IMR-90 (cell line): ENCODE measurements around the gene AQP12A. TPM values are rescaled to one million over a fixed set of nuclear protein-coding genes. Genes with fewer than 3 reads are reported as not detected.

ENCODE experiments used
- ATAC-seq: fragments of 200-7000 bp; cut with Tn5 transposase; 2 replicates; pipeline ENCODE4 v1.9.1; 2020; ENCODE audit warnings: low read depth, mild to moderate bottlenecking, moderate library complexity
- BruUV-seq: library from RNA; stranded (reverse); fragments of 400-500 nt; replicated peaks from 2 replicates; lab custom pipeline; 2021; lab: Mats Ljungman, UMichigan
- CTCF ChIA-PET: fragments of 300-600 bp; formaldehyde crosslinking; extraction: SDS; loops from one replicate; lab custom pipeline; 2021; ENCODE audit warnings: antibody characterized with exemption; lab: Yijun Ruan, JAX
- POLR2A ChIA-PET: fragments of 300-600 bp; sonication (Branson Sonifier 250); formaldehyde crosslinking; loops from one replicate; lab custom pipeline; 2022; ENCODE audit warnings: antibody characterized with exemption; ENCODE audit not compliant: unreplicated experiment; lab: Charles Lee
- DNase-seq: peaks from one replicate; pipeline ENCODE4 v3.0.0; 2013
- H2AFZ ChIP-seq: replicated peaks from 2 replicates; pipeline ENCODE3; 2013; ENCODE audit warnings: low read length, mild to moderate bottlenecking; ENCODE audit not compliant: poor library complexity
- H2AK5ac ChIP-seq: 2 replicates; pipeline ENCODE4 v1.6.1; 2013; ENCODE audit warnings: low read depth, low read length, inconsistent platforms
- H2AK9ac ChIP-seq: replicated peaks from 2 replicates; pipeline ENCODE3; 2013; ENCODE audit warnings: mild to moderate bottlenecking, low read depth, low read length, moderate library complexity; ENCODE audit not compliant: poor library complexity
- H2BK120ac ChIP-seq: 2 replicates; pipeline ENCODE4 v1.6.1; 2013; ENCODE audit warnings: low read depth, low read length, inconsistent platforms
- H2BK15ac ChIP-seq: 3 replicates; pipeline ENCODE4 v1.6.1; 2013; ENCODE audit warnings: low read depth, low read length, inconsistent platforms
- H2BK20ac ChIP-seq: 2 replicates; pipeline ENCODE4 v1.6.1; 2013; ENCODE audit warnings: low read depth, mild to moderate bottlenecking, inconsistent platforms, low read length, moderate library complexity
- H2BK5ac ChIP-seq: 2 replicates; pipeline ENCODE4 v1.6.1; 2013; ENCODE audit warnings: mild to moderate bottlenecking, low read depth, low read length, inconsistent platforms; ENCODE audit not compliant: poor library complexity, severe bottlenecking
- H3K14ac ChIP-seq: replicated peaks from 2 replicates; pipeline ENCODE4 v1.6.1; 2013; ENCODE audit warnings: low read depth, low read length, inconsistent platforms
- H3K18ac ChIP-seq: 2 replicates; pipeline ENCODE4 v1.6.1; 2013; ENCODE audit warnings: low read depth, low read length, control low read depth
- H3K23ac ChIP-seq: 2 replicates; pipeline ENCODE4 v1.6.1; 2013; ENCODE audit warnings: low read depth, low read length, inconsistent platforms
- H3K27ac ChIP-seq: 2 replicates; pipeline ENCODE4 v1.5.1; 2013; ENCODE audit warnings: mild to moderate bottlenecking, control low read depth, low read length; ENCODE audit not compliant: insufficient read depth
- H3K27me3 ChIP-seq: 2 replicates; pipeline ENCODE4 v1.6.1; 2013; ENCODE audit warnings: low read length; ENCODE audit not compliant: control insufficient read depth, insufficient read depth
- H3K36me3 ChIP-seq: 2 replicates; pipeline ENCODE4 v1.6.1; 2013; ENCODE audit warnings: low read length, mixed read lengths; ENCODE audit not compliant: control insufficient read depth, insufficient read depth
- H3K4ac ChIP-seq: 2 replicates; pipeline ENCODE4 v1.6.1; 2013; ENCODE audit warnings: low read depth, low read length, inconsistent platforms
- H3K4me1 ChIP-seq: 2 replicates; pipeline ENCODE4 v1.6.1; 2013; ENCODE audit warnings: low read length, mixed read lengths; ENCODE audit not compliant: control insufficient read depth, insufficient read depth
- H3K4me2 ChIP-seq: 2 replicates; pipeline ENCODE4 v1.6.1; 2013; ENCODE audit warnings: low read depth, mild to moderate bottlenecking, control low read depth, low read length, moderate library complexity
- H3K4me3 ChIP-seq: 2 replicates; pipeline ENCODE4 v1.5.1; 2013; ENCODE audit warnings: low read depth, mild to moderate bottlenecking, control low read depth, low read length, moderate library complexity; ENCODE audit not compliant: insufficient read depth
- H3K56ac ChIP-seq: 2 replicates; pipeline ENCODE4 v1.6.1; 2013; ENCODE audit warnings: low read length, inconsistent platforms; ENCODE audit not compliant: insufficient read depth; ENCODE audit errors: extremely low read depth
- H3K79me1 ChIP-seq, 2 experiments: 2 replicates each; pipeline ENCODE4 v1.6.1; 2013; ENCODE audit warnings: low read length in 2 of 2, inconsistent platforms in 1 of 2, low read depth in 1 of 2
- H3K9ac ChIP-seq: 2 replicates; pipeline ENCODE4 v1.6.1; 2013; ENCODE audit warnings: low read depth, low read length, control low read depth
- H3K9me1 ChIP-seq: 2 replicates; pipeline ENCODE4 v1.6.1; 2013; ENCODE audit warnings: low read length, inconsistent platforms; ENCODE audit not compliant: insufficient read depth
- H3K9me3 ChIP-seq: 2 replicates; pipeline ENCODE4 v1.6.1; 2013; ENCODE audit warnings: low read length; ENCODE audit not compliant: control insufficient read depth, insufficient read depth
- H4K20me1 ChIP-seq: 2 replicates; pipeline ENCODE4 v1.6.1; 2013; ENCODE audit warnings: low read length, inconsistent platforms; ENCODE audit not compliant: insufficient read depth
- H4K5ac ChIP-seq: 2 replicates; pipeline ENCODE4 v1.6.1; 2013; ENCODE audit warnings: mild to moderate bottlenecking, low read depth, low read length, control low read depth
- H4K8ac ChIP-seq, 2 experiments: 2 replicates each; pipeline ENCODE4 v1.6.1; 2013; ENCODE audit warnings: low read depth in 2 of 2, low read length in 2 of 2, control low read depth in 1 of 2, inconsistent platforms in 1 of 2
- H4K91ac ChIP-seq: 2 replicates; pipeline ENCODE4 v1.6.1; 2013; ENCODE audit warnings: low read depth, low read length, inconsistent platforms; ENCODE audit not compliant: insufficient read depth
- BHLHE40 ChIP-seq: fragments of 150-350 bp; IDR thresholded peaks from 2 replicates; pipeline ENCODE4 v1.6.1; 2016; ENCODE audit warnings: mild to moderate bottlenecking, low read depth, low read length
- FOS ChIP-seq: fragments of 150-350 bp; IDR thresholded peaks from 2 replicates; pipeline ENCODE4 v1.6.1; 2016; ENCODE audit warnings: low read depth, low read length
- WGBS, 2 experiments: methylation state at CpG; one replicate each; pipeline versions ENCODE4 v1.1.5 to v1.1.7; 2013; ENCODE audit warnings: missing lambda C conversion rate in 2 of 2; ENCODE audit not compliant: insufficient read length in 1 of 2; ENCODE audit errors: extremely low coverage in 2 of 2; 5-methylcytosine and 5-hydroxymethylcytosine counted together
- dilution Hi-C: fragments of 300-500 bp; cut with HindIII; formaldehyde crosslinking; loops from one replicate; pipeline ENCODE4 v1.14.3; 2018; ENCODE audit warnings: low sequenced_read_pairs; ENCODE audit not compliant: unreplicated experiment
- in situ Hi-C: fragments of 300-500 bp; cut with MboI; formaldehyde crosslinking; loops from 3 replicates; pipeline ENCODE4 v1.14.3; 2019; ENCODE audit warnings: low sequenced_read_pairs, inconsistent platforms, mixed read lengths
- intact Hi-C: fragments of 100-400 bp; cut with micrococcal nuclease; formaldehyde crosslinking; loops from 2 replicates; pipeline ENCODE4 v1.10.0; 2022
- polyA plus RNA-seq, 3 experiments: library from polyadenylated mRNA; depleted of rRNA; stranded (reverse); fragments of >200 nt; gene quantifications; 2 replicates each; pipeline ENCODE4 v1.2.3, GENCODE V29; 2012; ENCODE audit warnings: low replicate concordance in 1 of 3
- total RNA-seq: library from RNA; depleted of rRNA; stranded (reverse); fragments of >200 nt; gene quantifications from 2 replicates; pipeline ENCODE4 v1.2.3, GENCODE V29; 2012

The AQP12A gene
- total and polyA plus RNA-seq, 2 of the 4 experiments (the other 2 are of a cell fraction) = not detected

DNA sequence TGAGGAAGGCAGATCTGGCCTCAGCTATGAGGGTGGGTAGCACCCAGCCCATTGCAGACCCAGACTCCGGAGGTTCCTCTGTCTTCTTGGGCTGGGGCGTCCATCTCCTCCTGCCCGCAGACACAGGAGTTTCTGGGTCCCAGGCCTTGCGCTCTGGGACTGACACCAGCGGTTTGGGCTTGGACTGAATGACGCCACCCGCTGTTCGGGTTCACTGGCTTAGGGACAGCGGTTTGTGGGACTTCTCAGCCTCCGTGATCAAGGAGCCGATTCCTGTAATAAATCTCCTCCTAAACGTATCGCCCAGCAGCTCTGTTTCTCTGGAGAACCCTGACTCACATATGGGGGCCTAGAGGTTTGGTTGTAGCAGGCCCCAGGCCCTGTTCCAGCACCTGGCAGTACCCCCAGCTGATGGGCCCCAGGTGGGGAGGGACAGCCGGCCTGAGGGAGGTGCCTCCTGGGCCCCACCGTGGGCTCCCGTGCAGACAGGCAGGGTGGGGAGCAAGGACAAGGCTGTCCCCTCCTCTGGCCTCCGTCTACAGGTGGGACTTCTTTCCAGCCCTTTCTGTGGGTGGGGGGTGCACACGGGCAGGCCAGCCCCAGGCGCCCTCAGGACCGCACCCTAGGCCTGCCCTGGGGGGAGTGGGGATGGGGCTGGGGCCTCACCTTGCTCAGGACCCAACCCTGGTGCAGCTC, 4.5 kb upstream of the AQP12A start:
- 78% methylated on average over 5 of the region's 20 CpGs; no CpG with 5 or more reads in 1 of the 2 experiments for WGBS, 2 experiments
- no peak overlapping the region for H2BK20ac ChIP-seq
- no peak overlapping the region for H4K8ac ChIP-seq
- TF ChIP-seq BHLHE40 (no peak), FOS (no peak)
- no peak for DNase-seq
- H3K14ac ChIP-seq = no peak overlapping the region
- H2AFZ ChIP-seq = no peak overlapping the region
- in situ Hi-C loops (no loop called here), dilution Hi-C loops (no loop called here), intact Hi-C loops (no loop called here)
- no peak overlapping the region for H3K18ac ChIP-seq
- no peak overlapping the region for H4K5ac ChIP-seq
- no peak overlapping the region for H3K27ac ChIP-seq
- no peak overlapping the region for H2BK15ac ChIP-seq
- ChIA-PET CTCF (no interaction called here), POLR2A (no interaction called here)
- no peaks in the 10 kb centered on the region for H3K9me3 ChIP-seq
- H2BK5ac ChIP-seq = no peak overlapping the region
- no peaks in the 10 kb centered on the region for H3K9me1 ChIP-seq
- H3K4me1 ChIP-seq = no peaks in the 10 kb centered on the region
- H2AK5ac ChIP-seq = no peak overlapping the region
- H3K23ac ChIP-seq = no peak overlapping the region
- no peak overlapping the region for H3K56ac ChIP-seq
- H3K4me3 ChIP-seq = no peak overlapping the region
- no peaks in the 10 kb centered on the region for H3K36me3 ChIP-seq
- no peak for ATAC-seq
- peaks cover 33% of the 10 kb centered on the region for H3K27me3 ChIP-seq
- H3K4ac ChIP-seq = no peak overlapping the region
- H3K9ac ChIP-seq = no peak overlapping the region
- H3K4me2 ChIP-seq = no peak overlapping the region
- no peak overlapping the region for H4K91ac ChIP-seq
- H4K20me1 ChIP-seq = no peaks in the 10 kb centered on the region
- H3K79me1 ChIP-seq = no peaks in the 10 kb centered on the region
- H2BK120ac ChIP-seq = no peak overlapping the region
- no TSS peak for BruUV-seq
- H2AK9ac ChIP-seq = peak overlapping the region; percentile 52
